HG02870 (cell line): ENCODE data around the gene PCDHGA11.
A peak's percentile ranks its signal among the peaks of the same experiment; 100 is the strongest.
"Not testable (repeated sequence)": the region's sequence is repeated elsewhere in the genome, so short reads cannot be mapped to it uniquely, and the experiment has no call there.

Source experiments
- ATAC-seq: cut with Tn5 transposase; IDR thresholded peaks from one replicate; pipeline ENCODE4 v1.9.1; 2021; ENCODE audit warnings: mild to moderate bottlenecking, moderate library complexity; ENCODE audit not compliant: unreplicated experiment

Gene PCDHGA11

DNA sequence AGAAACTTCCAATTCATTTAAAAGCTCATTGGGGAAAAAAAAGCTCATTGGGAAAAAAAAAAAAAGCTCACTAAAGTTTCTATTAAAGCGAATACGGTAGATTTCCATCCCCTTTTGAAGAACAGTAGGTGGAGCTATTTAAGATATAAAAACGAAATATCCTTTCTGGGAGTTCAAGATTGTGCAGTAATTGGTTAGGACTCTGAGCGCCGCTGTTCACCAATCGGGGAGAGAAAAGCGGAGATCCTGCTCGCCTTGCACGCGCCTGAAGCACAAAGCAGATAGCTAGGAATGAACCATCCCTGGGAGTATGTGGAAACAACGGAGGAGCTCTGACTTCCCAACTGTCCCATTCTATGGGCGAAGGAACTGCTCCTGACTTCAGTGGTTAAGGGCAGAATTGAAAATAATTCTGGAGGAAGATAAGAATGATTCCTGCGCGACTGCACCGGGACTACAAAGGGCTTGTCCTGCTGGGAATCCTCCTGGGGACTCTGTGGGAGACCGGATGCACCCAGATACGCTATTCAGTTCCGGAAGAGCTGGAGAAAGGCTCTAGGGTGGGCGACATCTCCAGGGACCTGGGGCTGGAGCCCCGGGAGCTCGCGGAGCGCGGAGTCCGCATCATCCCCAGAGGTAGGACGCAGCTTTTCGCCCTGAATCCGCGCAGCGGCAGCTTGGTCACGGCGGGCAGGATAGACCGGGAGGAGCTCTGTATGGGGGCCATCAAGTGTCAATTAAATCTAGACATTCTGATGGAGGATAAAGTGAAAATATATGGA lies 9.7 kb downstream of the PCDHGA11 start, which contains the start of gene PCDHGA12:
PCDHGA12 (plus strand) TSS at position 176 of the 782 bp plus-strand sequence; CDS start at position 429, 253 bp downstream.
- ATAC-seq, result peak; percentile 83

DNA sequence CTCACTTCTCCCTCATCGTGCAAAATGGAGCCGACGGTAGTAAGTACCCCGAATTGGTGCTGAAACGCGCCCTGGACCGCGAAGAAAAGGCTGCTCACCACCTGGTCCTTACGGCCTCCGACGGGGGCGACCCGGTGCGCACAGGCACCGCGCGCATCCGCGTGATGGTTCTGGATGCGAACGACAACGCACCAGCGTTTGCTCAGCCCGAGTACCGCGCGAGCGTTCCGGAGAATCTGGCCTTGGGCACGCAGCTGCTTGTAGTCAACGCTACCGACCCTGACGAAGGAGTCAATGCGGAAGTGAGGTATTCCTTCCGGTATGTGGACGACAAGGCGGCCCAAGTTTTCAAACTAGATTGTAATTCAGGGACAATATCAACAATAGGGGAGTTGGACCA lies 10.4 kb downstream of the PCDHGA11 start:
- peak; percentile 64 for ATAC-seq

DNA sequence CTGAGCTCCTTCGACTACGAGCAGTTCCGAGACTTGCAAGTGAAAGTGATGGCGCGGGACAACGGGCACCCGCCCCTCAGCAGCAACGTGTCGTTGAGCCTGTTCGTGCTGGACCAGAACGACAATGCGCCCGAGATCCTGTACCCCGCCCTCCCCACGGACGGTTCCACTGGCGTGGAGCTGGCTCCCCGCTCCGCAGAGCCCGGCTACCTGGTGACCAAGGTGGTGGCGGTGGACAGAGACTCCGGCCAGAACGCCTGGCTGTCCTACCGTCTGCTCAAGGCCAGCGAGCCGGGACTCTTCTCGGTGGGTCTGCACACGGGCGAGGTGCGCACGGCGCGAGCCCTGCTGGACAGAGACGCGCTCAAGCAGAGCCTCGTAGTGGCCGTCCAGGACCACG lies 11.5 kb downstream of the PCDHGA11 start:
- not testable (repeated sequence) for ATAC-seq

DNA sequence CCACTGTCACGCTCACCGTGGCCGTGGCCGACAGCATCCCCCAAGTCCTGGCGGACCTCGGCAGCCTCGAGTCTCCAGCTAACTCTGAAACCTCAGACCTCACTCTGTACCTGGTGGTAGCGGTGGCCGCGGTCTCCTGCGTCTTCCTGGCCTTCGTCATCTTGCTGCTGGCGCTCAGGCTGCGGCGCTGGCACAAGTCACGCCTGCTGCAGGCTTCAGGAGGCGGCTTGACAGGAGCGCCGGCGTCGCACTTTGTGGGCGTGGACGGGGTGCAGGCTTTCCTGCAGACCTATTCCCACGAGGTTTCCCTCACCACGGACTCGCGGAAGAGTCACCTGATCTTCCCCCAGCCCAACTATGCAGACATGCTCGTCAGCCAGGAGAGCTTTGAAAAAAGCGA lies 11.9 kb downstream of the PCDHGA11 start:
- not testable (repeated sequence) for ATAC-seq

DNA sequence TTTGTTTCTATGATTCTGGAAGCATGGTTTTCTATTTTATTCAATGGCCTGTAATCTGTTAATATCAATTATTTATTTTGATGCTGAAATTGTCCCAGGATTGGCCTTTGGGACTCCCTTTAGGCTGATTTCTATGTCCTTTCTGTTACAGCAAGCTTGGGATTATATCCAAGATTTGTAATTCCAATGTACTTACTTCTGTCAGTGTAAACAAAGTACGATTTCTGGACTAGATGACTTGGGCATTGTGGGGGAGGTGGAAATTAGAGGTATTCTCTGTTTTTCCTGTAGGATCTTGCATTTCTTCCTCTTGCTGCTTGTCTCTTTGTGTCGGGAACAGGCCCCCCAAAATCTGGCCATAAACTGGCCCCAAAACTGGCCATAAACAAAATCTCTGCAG lies 13.2 kb downstream of the PCDHGA11 start:
- ATAC-seq, result no peak

DNA sequence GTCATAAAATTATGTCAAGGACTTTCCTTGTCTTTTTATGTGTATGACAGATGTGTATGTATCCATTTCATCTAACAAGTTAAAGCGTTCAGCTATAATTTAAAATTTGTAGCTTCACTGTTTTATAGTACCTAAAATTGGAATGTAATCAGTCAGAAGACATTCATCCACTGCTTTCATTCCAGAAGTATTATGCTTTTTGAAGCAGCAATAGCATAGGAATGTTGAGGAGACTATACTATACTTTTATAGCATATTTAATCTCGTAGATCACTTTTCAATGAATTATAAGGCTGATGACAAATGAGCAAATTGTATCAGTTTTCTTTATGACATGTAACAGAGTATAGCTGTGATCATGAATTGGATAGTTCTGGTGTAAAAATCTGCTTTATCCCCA lies 16.4 kb downstream of the PCDHGA11 start:
- no peak for ATAC-seq

DNA sequence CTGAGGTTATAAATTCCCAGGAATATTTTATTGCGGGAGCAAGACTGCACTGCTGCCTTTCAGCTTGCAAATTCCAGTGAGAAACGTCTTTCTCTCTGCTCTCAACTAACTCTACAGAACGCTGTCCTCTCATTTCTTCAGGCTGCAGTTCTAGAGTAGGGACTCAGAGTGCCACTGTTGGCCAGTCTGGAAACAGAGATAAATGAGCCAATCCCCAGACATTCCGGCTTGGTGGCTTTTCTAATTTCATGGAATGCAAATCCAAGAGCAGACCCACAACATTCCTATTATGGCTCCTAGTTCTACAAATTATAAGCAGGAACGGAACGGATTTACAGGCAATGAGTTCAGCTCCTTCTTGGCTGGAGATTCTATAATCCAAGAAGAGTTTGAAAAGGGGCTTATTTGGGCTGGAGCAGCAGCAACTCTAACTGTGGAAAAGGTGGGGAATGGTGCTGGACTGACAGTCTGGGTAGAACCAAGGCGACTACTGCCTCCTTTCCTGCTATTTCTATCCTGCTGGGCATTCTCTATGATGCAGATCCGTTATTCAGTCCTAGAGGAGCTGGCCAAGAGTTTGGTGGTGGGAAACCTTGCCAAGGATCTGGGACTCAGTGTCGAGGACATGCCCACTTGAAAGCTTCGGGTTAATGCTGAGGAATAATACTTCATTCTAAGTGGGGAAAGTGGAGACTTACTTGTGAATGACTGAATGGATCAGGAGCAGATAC lies 18.7 kb downstream of the PCDHGA11 start:
- no peak for ATAC-seq

DNA sequence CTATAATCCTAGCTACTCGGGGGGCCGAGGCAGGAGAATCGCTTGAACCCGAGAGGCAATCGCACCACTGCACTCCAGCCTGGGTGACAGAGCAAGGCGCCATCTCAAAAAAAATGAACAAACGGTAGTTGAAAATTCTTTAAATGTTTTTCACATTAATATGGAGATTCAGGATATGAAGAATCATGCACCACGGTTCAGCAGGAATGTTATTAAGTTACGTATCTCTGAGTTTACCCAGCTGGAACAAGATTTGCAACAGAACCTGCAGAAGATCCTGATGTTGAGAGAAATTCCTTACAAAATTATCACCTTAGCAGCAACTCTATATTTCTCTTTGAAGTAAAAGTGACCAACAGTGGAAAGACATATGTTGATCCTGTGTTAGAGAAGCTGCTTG lies 19.5 kb downstream of the PCDHGA11 start:
- ATAC-seq, result no peak

DNA sequence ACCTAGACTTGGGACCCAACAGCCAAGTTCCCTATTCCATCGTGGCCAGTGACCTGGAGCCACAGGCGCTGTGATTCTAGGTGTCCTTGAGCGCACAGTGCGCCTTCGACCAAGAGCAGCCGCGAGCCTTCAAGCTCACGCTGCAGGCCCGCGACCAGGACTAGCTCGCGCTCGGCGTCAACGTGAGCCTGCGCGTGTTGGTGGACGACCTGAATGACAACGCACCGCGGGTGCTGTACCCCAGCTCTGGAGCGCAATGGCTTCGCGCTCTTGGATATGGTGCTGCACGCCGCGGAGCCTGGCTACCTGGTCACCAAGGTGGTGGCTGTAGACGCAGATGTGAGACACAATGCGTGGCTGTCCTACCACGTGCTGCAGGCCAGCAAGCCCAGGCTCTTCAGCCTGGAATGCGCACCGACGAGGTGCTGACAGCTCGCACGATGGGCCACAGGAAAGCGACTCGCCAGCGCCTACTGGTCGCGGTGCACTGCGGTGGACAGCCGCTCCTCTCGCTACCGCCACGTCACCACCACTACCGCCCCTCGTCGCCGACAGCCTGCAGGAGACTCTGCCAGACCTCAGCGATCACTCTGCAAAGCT lies 20.8 kb downstream of the PCDHGA11 start:
- ATAC-seq, result no peak

DNA sequence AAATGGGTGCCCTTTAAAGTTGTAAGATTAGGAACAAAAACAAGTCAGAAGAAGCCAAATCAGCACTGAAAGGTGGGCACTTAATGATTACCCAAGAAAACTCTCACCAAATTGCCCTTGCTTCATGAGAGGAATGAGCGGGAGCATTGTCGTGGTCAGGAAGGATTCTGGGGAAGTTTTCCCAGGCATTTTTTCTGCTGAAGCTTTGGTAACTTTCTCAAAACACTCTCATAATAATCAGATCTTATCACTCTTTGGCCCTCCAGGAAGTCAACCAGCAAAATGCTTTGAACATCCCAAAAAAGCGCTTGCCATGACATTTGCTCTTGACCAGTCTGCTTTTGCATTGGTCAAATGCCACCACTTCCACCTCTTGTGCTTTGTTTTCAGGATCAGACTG lies 44.5 kb downstream of the PCDHGA11 start:
- no peak for ATAC-seq
